Osteoblast (primary cell): ENCODE results near the gene GJA4. TPM values are rescaled to one million over a fixed set of nuclear protein-coding genes. Genes with fewer than 3 reads are reported as not detected.
A peak's percentile ranks its signal among the peaks of the same experiment; 100 is the strongest.

Experiments
- DNase-seq: peaks from one replicate; pipeline ENCODE4 v3.0.0; 2011; ENCODE audit warnings: low spot score, mixed read lengths; ENCODE audit not compliant: insufficient read length; ENCODE audit errors: missing footprints
- H2AFZ ChIP-seq: 2 replicates; pipeline ENCODE4 v1.6.0; 2011; ENCODE audit warnings: mild to moderate bottlenecking, low read length
- H3K27ac ChIP-seq: 2 replicates; pipeline ENCODE4 v1.5.1; 2011; ENCODE audit warnings: mild to moderate bottlenecking, low read depth, low read length, moderate library complexity
- H3K27me3 ChIP-seq: 2 replicates; pipeline ENCODE4 v1.6.0; 2012; ENCODE audit warnings: mild to moderate bottlenecking, control low read depth, inconsistent platforms, low read length, moderate library complexity; ENCODE audit not compliant: insufficient read depth
- H3K36me3 ChIP-seq: 2 replicates; pipeline ENCODE4 v1.5.1; 2011; ENCODE audit warnings: mild to moderate bottlenecking, low read length, control low read depth, moderate library complexity; ENCODE audit not compliant: insufficient read depth
- H3K4me1 ChIP-seq: 2 replicates; pipeline ENCODE4 v1.5.1; 2011; ENCODE audit warnings: mild to moderate bottlenecking, low read length, control low read depth, moderate library complexity; ENCODE audit not compliant: insufficient read depth
- H3K4me2 ChIP-seq: 2 replicates; pipeline ENCODE4 v1.6.0; 2011; ENCODE audit warnings: mild to moderate bottlenecking, low read length; ENCODE audit not compliant: insufficient read depth
- H3K4me3 ChIP-seq: fragments of 200-600 bp; sonication (generic); 3 replicates; pipeline ENCODE4 v1.5.1; 2012; ENCODE audit warnings: mild to moderate bottlenecking, low read length, inconsistent platforms; ENCODE audit not compliant: insufficient read depth
- H3K79me2 ChIP-seq: 2 replicates; pipeline ENCODE4 v1.6.0; 2012; ENCODE audit warnings: mild to moderate bottlenecking, low read length, control low read depth, inconsistent platforms; ENCODE audit not compliant: insufficient read depth
- H3K9me3 ChIP-seq: 2 replicates; pipeline ENCODE4 v1.5.1; 2011; ENCODE audit warnings: low read depth, low read length, control low read depth
- H4K20me1 ChIP-seq: 2 replicates; pipeline ENCODE4 v1.6.0; 2012; ENCODE audit warnings: mild to moderate bottlenecking, low read length, control low read depth; ENCODE audit not compliant: insufficient read depth
- total RNA-seq: library from RNA; depleted of rRNA; stranded (reverse); fragments of >200 nt; gene quantifications from 2 replicates; pipeline ENCODE4 v1.2.3, GENCODE V29; 2012
- TF ChIP-seq, protein P1 (sequence below): IDR thresholded peaks from 2 replicates; pipeline ENCODE4 v1.5.1; 2011; ENCODE audit warnings: mild to moderate bottlenecking, low read depth, low read length, moderate library complexity; ENCODE audit errors: extremely low read depth

GJA4 gene
- total RNA-seq, 1 donor: not detected

DNA sequence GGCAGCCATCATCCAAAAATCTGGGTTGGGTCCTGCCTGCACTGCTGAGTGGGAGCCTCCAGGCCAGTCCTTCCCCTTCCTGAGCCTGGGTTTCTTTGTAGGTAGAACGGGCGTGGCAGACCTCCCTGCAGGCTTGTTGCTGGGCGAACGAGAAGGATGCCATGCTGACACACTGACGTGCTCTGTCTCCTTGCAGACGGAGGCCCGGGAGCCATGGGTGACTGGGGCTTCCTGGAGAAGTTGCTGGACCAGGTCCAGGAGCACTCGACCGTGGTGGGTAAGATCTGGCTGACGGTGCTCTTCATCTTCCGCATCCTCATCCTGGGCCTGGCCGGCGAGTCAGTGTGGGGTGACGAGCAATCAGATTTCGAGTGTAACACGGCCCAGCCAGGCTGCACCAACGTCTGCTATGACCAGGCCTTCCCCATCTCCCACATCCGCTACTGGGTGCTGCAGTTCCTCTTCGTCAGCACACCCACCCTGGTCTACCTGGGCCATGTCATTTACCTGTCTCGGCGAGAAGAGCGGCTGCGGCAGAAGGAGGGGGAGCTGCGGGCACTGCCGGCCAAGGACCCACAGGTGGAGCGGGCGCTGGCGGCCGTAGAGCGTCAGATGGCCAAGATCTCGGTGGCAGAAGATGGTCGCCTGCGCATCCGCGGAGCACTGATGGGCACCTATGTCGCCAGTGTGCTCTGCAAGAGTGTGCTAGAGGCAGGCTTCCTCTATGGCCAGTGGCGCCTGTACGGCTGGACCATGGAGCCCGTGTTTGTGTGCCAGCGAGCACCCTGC is 1.4 kb downstream of the GJA4 start:
- no peak overlapping the region for H3K4me2 ChIP-seq
- H2AFZ ChIP-seq: no peak overlapping the region
- H3K4me1 ChIP-seq: no peaks in the 10 kb centered on the region
- H3K79me2 ChIP-seq: no peaks in the 10 kb centered on the region
- no peaks in the 10 kb centered on the region for H3K36me3 ChIP-seq
- H3K27ac ChIP-seq: no peak overlapping the region
- H4K20me1 ChIP-seq: peaks cover 2% of the 10 kb centered on the region
- TF ChIP-seq, protein P1, sequence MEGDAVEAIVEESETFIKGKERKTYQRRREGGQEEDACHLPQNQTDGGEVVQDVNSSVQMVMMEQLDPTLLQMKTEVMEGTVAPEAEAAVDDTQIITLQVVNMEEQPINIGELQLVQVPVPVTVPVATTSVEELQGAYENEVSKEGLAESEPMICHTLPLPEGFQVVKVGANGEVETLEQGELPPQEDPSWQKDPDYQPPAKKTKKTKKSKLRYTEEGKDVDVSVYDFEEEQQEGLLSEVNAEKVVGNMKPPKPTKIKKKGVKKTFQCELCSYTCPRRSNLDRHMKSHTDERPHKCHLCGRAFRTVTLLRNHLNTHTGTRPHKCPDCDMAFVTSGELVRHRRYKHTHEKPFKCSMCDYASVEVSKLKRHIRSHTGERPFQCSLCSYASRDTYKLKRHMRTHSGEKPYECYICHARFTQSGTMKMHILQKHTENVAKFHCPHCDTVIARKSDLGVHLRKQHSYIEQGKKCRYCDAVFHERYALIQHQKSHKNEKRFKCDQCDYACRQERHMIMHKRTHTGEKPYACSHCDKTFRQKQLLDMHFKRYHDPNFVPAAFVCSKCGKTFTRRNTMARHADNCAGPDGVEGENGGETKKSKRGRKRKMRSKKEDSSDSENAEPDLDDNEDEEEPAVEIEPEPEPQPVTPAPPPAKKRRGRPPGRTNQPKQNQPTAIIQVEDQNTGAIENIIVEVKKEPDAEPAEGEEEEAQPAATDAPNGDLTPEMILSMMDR: no peak
- peak; percentile 77 for DNase-seq
- no peaks in the 10 kb centered on the region for H3K9me3 ChIP-seq
- H3K4me3 ChIP-seq: no peak overlapping the region
- H3K27me3 ChIP-seq: peaks cover 15% of the 10 kb centered on the region

DNA sequence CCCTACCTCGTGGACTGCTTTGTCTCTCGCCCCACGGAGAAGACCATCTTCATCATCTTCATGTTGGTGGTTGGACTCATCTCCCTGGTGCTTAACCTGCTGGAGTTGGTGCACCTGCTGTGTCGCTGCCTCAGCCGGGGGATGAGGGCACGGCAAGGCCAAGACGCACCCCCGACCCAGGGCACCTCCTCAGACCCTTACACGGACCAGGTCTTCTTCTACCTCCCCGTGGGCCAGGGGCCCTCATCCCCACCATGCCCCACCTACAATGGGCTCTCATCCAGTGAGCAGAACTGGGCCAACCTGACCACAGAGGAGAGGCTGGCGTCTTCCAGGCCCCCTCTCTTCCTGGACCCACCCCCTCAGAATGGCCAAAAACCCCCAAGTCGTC is 2.0 kb downstream of the GJA4 start:
- Histone ChIP-seq H3K27me3 (peaks cover 15% of the 10 kb centered on the region), H4K20me1 (peaks cover 2% of the 10 kb centered on the region), H2AFZ (no peak overlapping the region), H3K4me2 (no peak overlapping the region), H3K36me3 (no peaks in the 10 kb centered on the region), H3K4me3 (no peak overlapping the region), H3K9me3 (no peaks in the 10 kb centered on the region), H3K4me1 (peaks cover under 1% of the 10 kb centered on the region), H3K27ac (no peak overlapping the region), H3K79me2 (no peaks in the 10 kb centered on the region)
- DNase-seq: no peak
- TF ChIP-seq, protein P1: no peak

DNA sequence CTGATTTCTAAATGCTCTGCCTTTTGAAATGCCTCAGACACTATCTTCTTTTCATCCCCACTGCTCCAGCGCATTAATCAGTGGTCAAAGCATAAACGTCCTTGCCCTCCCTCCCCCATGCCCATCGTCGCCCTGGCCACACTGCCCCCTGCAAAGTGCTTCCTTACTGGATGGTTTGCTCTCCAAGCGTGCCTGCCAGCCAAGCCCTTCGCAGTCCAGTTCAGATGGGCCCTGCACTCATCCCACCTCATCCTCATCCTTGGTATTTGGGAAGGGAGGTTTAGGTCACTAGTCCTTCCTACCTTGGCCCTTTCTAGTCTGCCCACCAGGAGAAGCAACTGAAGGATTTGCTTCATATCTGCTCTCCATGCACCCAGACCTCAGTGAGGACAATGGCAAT is 3.1 kb downstream of the GJA4 start:
- DNase-seq: no peak
- Histone ChIP-seq H3K9me3 (no peaks in the 10 kb centered on the region), H3K4me2 (no peak overlapping the region), H2AFZ (no peak overlapping the region), H3K27ac (no peak overlapping the region), H3K4me1 (peaks cover 5% of the 10 kb centered on the region), H4K20me1 (peaks cover 2% of the 10 kb centered on the region), H3K36me3 (no peaks in the 10 kb centered on the region), H3K79me2 (no peaks in the 10 kb centered on the region), H3K4me3 (no peak overlapping the region), H3K27me3 (peaks cover 15% of the 10 kb centered on the region)
- TF ChIP-seq, protein P1: no peak

DNA sequence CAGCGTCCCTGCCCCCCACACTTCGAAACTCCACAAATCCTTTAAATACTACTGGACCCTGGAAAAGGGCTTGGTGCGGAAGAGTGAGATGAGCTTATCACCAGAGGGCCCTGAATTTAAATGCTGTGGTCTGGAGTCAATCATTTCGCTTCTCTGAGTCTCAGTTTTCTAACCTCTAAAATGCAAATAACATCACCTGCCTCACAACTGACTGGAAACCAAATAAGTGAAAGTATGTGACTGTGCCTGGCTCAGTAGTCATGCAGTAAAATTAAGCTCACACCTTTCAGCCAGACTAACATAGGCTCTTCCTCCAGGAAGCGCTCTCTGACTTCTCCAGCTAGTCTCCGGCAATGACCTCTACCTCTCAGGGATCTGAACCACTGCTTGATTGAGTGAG is 4.2 kb downstream of the GJA4 start:
- DNase-seq: no peak
- Histone ChIP-seq H4K20me1 (peaks cover 2% of the 10 kb centered on the region), H3K4me2 (no peak overlapping the region), H3K27ac (no peak overlapping the region), H3K9me3 (no peaks in the 10 kb centered on the region), H3K4me3 (no peak overlapping the region), H3K79me2 (no peaks in the 10 kb centered on the region), H3K4me1 (peaks cover 5% of the 10 kb centered on the region), H2AFZ (no peak overlapping the region), H3K36me3 (no peaks in the 10 kb centered on the region), H3K27me3 (peaks cover 15% of the 10 kb centered on the region)
- TF ChIP-seq, protein P1: no peak
